Measurements from ENCODE around the gene CELF4.

DNA sequence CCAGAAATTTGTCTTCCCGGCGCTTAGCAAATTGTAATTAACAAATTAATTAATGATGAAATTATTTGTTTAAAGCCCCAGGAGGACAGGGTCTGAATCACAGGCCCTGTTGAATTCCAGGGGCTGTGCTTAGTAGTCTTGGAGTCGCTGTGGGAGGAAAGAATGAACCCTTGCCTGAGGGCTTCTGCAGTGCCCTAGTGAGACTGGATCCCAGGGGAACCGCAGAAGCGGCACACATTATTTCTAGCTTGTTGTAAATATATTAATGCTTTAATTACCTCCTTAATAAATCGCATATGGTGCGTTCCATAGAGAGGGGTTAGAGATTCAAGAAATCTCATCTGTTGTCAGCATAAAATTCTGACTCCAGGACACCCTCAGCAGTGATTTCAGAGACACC, 235.4 kb downstream of the CELF4 start:
- TF ChIP-seq, protein P1, sequence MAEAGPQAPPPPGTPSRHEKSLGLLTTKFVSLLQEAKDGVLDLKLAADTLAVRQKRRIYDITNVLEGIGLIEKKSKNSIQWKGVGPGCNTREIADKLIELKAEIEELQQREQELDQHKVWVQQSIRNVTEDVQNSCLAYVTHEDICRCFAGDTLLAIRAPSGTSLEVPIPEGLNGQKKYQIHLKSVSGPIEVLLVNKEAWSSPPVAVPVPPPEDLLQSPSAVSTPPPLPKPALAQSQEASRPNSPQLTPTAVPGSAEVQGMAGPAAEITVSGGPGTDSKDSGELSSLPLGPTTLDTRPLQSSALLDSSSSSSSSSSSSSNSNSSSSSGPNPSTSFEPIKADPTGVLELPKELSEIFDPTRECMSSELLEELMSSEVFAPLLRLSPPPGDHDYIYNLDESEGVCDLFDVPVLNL (IDR thresholded peaks at IDR 0.05; ENCODE audit: low read depth, low read length), result no peak
- TF ChIP-seq, protein P2, sequence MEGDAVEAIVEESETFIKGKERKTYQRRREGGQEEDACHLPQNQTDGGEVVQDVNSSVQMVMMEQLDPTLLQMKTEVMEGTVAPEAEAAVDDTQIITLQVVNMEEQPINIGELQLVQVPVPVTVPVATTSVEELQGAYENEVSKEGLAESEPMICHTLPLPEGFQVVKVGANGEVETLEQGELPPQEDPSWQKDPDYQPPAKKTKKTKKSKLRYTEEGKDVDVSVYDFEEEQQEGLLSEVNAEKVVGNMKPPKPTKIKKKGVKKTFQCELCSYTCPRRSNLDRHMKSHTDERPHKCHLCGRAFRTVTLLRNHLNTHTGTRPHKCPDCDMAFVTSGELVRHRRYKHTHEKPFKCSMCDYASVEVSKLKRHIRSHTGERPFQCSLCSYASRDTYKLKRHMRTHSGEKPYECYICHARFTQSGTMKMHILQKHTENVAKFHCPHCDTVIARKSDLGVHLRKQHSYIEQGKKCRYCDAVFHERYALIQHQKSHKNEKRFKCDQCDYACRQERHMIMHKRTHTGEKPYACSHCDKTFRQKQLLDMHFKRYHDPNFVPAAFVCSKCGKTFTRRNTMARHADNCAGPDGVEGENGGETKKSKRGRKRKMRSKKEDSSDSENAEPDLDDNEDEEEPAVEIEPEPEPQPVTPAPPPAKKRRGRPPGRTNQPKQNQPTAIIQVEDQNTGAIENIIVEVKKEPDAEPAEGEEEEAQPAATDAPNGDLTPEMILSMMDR (IDR thresholded peaks at IDR 0.05 in 2 of 3, conservative IDR thresholded peaks at IDR 0.05 in 1 of 3; ENCODE audit: control insufficient read depth in 2 of 3, extremely low read depth in 1 of 3, insufficient read depth in 1 of 3, low read depth in 3 of 3, low read length in 3 of 3), result no peak
- TF ChIP-seq, protein P3, sequence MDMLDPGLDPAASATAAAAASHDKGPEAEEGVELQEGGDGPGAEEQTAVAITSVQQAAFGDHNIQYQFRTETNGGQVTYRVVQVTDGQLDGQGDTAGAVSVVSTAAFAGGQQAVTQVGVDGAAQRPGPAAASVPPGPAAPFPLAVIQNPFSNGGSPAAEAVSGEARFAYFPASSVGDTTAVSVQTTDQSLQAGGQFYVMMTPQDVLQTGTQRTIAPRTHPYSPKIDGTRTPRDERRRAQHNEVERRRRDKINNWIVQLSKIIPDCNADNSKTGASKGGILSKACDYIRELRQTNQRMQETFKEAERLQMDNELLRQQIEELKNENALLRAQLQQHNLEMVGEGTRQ (IDR thresholded peaks at IDR 0.05; ENCODE audit: borderline replicate concordance, low read depth, low read length), result no peak
- TF ChIP-seq FOXK2 (IDR thresholded peaks at IDR 0.05), result no peak
- TF ChIP-seq, protein P4, sequence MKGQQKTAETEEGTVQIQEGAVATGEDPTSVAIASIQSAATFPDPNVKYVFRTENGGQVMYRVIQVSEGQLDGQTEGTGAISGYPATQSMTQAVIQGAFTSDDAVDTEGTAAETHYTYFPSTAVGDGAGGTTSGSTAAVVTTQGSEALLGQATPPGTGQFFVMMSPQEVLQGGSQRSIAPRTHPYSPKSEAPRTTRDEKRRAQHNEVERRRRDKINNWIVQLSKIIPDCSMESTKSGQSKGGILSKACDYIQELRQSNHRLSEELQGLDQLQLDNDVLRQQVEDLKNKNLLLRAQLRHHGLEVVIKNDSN (IDR thresholded peaks at IDR 0.05; ENCODE audit: borderline replicate concordance, extremely low read length, insufficient read depth, low read depth, low read length), result no peak
- TF ChIP-seq ESRRA (IDR thresholded peaks at IDR 0.05; ENCODE audit: low read length), result no peak
- no peak for TF ChIP-seq EZH2 (IDR thresholded peaks at IDR 0.05; ENCODE audit: borderline replicate concordance, control insufficient read depth, low read depth, low read length)
- no peak for TF ChIP-seq YY1 (IDR thresholded peaks at IDR 0.05; ENCODE audit: low read depth, low read length)
- no peak for TF ChIP-seq POLR2AphosphoS2 (IDR thresholded peaks at IDR 0.05; ENCODE audit: low read depth, low read length)
- TF ChIP-seq SPI1 (IDR thresholded peaks at IDR 0.05; ENCODE audit: borderline replicate concordance, insufficient read depth, low read depth, low read length), result no peak
- TF ChIP-seq SP1 (IDR thresholded peaks at IDR 0.05; ENCODE audit: low read depth, low read length), result no peak
- TF ChIP-seq, protein P5, sequence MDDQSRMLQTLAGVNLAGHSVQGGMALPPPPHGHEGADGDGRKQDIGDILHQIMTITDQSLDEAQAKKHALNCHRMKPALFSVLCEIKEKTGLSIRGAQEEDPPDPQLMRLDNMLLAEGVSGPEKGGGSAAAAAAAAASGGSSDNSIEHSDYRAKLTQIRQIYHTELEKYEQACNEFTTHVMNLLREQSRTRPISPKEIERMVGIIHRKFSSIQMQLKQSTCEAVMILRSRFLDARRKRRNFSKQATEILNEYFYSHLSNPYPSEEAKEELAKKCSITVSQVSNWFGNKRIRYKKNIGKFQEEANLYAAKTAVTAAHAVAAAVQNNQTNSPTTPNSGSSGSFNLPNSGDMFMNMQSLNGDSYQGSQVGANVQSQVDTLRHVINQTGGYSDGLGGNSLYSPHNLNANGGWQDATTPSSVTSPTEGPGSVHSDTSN (IDR thresholded peaks at IDR 0.05; ENCODE audit: insufficient replicate concordance, low read depth, low read length), result no peak

All from GM12878 (cell line).